HCT116 (cell line): ENCODE results near the gene NIN. TPM values are rescaled to one million over a fixed set of nuclear protein-coding genes. Genes with fewer than 3 reads are reported as not detected.

Source experiments
- ATAC-seq: fragments of 200-7000 bp; cut with Tn5 transposase; 2 replicates; pipeline ENCODE4 v1.9.1; 2020; ENCODE audit warnings: mild to moderate bottlenecking, moderate library complexity
- BruUV-seq: library from RNA; stranded (reverse); fragments of 400-500 nt; replicated peaks from 2 replicates; lab custom pipeline; 2021; lab: Mats Ljungman, UMichigan
- CTCF ChIA-PET: fragments of 300-600 bp; sonication (Branson Sonifier 250); formaldehyde crosslinking; loops from one replicate; lab custom pipeline; 2021; ENCODE audit warnings: antibody characterized with exemption; lab: Charles Lee
- POLR2A ChIA-PET: fragments of 300-600, 350-600 bp; sonication (Branson Sonifier 250); formaldehyde crosslinking; loops from one replicate; lab custom pipeline; 2021; ENCODE audit warnings: antibody characterized with exemption; lab: Charles Lee
- RAD21 ChIA-PET, 2 experiments: fragments of 300-600 bp; sonication (Branson Sonifier 250); formaldehyde crosslinking; loops; one replicate each; lab custom pipeline; 2023; ENCODE audit warnings: low total read pairs in 2 of 2; ENCODE audit not compliant: uncharacterized antibody in 2 of 2, unreplicated experiment in 2 of 2, low non-redundant PET in 1 of 2; lab: Charles Lee
- DNase-seq: peaks from one replicate; pipeline ENCODE4 v3.0.0-alpha.2; 2010; ENCODE audit warnings: low read depth, low spot score
- H2AFZ ChIP-seq: fragments of 200-600 bp; shearing (Covaris generic), sonication (generic); 2 replicates; pipeline ENCODE4 v1.6.1; 2017; ENCODE audit warnings: low read depth, mixed run types, mixed read lengths, antibody characterized with exemption, low read length; ENCODE audit not compliant: poor library complexity, severe bottlenecking
- H3K27ac ChIP-seq: 2 replicates; pipeline ENCODE4 v1.5.1; 2012; ENCODE audit warnings: low read depth, low read length
- H3K27me3 ChIP-seq: fragments of 200-600 bp; sonication (generic); 2 replicates; pipeline ENCODE4 v1.6.1; 2016; ENCODE audit warnings: mixed run types, low read length, mixed read lengths; ENCODE audit not compliant: insufficient read depth
- H3K36me3 ChIP-seq, 2 experiments: fragments of 200-500 bp in 1 of 2; fragments of 200-600 bp in 1 of 2; sonication (Bioruptor generic) in 1 of 2; sonication (generic) in 1 of 2; 2 replicates each; pipeline versions ENCODE4 v1.5.1 to v1.6.1; 2014 to 2016; ENCODE audit warnings: low read length in 2 of 2, inconsistent platforms in 1 of 2, mixed read lengths in 1 of 2, mixed run types in 1 of 2; ENCODE audit not compliant: insufficient read depth in 2 of 2, control insufficient read depth in 1 of 2
- H3K4me1 ChIP-seq, 2 experiments: fragments of 200-600 bp in 1 of 2; sonication (generic) in 1 of 2; 2 replicates each; pipeline versions ENCODE4 v1.5.1 to v1.6.1; 2012 to 2017; ENCODE audit warnings: low read length in 2 of 2, inconsistent platforms in 1 of 2, mild to moderate bottlenecking in 1 of 2, mixed read lengths in 1 of 2, mixed run types in 1 of 2, moderate library complexity in 1 of 2; ENCODE audit not compliant: insufficient read depth in 2 of 2, control insufficient read depth in 1 of 2
- H3K4me2 ChIP-seq: fragments of 200-600 bp; sonication (generic); 2 replicates; pipeline ENCODE4 v1.6.1; 2017; ENCODE audit warnings: mixed run types, low read length, mixed read lengths
- H3K4me3 ChIP-seq, 2 experiments: fragments of 200-600 bp in 1 of 2; sonication (generic) in 1 of 2; replicated peaks in 1 of 2; 2 replicates each; pipeline ENCODE4 v1.5.1; 2011 to 2016; ENCODE audit warnings: low read length in 2 of 2, control low read depth in 1 of 2, low read depth in 1 of 2, mild to moderate bottlenecking in 1 of 2, mixed read lengths in 1 of 2, mixed run types in 1 of 2
- H3K79me2 ChIP-seq: fragments of 200-600 bp; sonication (generic); 2 replicates; pipeline ENCODE4 v1.6.1; 2017; ENCODE audit warnings: mild to moderate bottlenecking, mixed run types, low read length, moderate library complexity, mixed read lengths; ENCODE audit not compliant: insufficient read depth
- H3K9ac ChIP-seq: fragments of 200-600 bp; sonication (generic); 2 replicates; pipeline ENCODE4 v1.6.1; 2016; ENCODE audit warnings: low read length, mixed read lengths
- H3K9me2 ChIP-seq: fragments of 200-600 bp; sonication (generic), shearing (Covaris generic); 2 replicates; pipeline ENCODE4 v1.6.1; 2017; ENCODE audit warnings: mixed run types, mild to moderate bottlenecking, moderate library complexity; ENCODE audit not compliant: insufficient read depth
- H3K9me3 ChIP-seq, 2 experiments: fragments of 200-500 bp in 1 of 2; fragments of 200-600 bp in 1 of 2; sonication (Bioruptor generic) in 1 of 2; sonication (generic) in 1 of 2; 2 replicates each; pipeline ENCODE4 v1.6.1; 2014 to 2017; ENCODE audit warnings: low read length in 2 of 2, mixed read lengths in 2 of 2, inconsistent platforms in 1 of 2, low read depth in 1 of 2, mild to moderate bottlenecking in 1 of 2, mixed run types in 1 of 2, moderate library complexity in 1 of 2; ENCODE audit not compliant: control insufficient read depth in 1 of 2, insufficient read depth in 1 of 2
- H4K20me1 ChIP-seq: fragments of 200-600 bp; sonication (generic), shearing (Covaris generic); 2 replicates; pipeline ENCODE4 v1.6.1; 2017; ENCODE audit warnings: mixed run types, mild to moderate bottlenecking, moderate library complexity; ENCODE audit not compliant: insufficient read depth
- CBX3 ChIP-seq: IDR thresholded peaks from 2 replicates; pipeline ENCODE4 v1.6.1; 2012; ENCODE audit warnings: low read depth
- CEBPB ChIP-seq: IDR thresholded peaks from 2 replicates; pipeline ENCODE4 v1.6.1; 2012; ENCODE audit warnings: low read depth
- EGR1 ChIP-seq: IDR thresholded peaks from 2 replicates; pipeline ENCODE4 v1.6.1; 2012; ENCODE audit warnings: low read depth
- ELF1 ChIP-seq: IDR thresholded peaks from 2 replicates; pipeline ENCODE4 v1.6.1; 2012; ENCODE audit warnings: low read depth, borderline replicate concordance
- FOSL1 ChIP-seq: IDR thresholded peaks from 2 replicates; pipeline ENCODE4 v1.6.1; 2012; ENCODE audit warnings: low read depth
- JUND ChIP-seq: IDR thresholded peaks from 2 replicates; pipeline ENCODE4 v1.6.1; 2012
- POLR2AphosphoS5 ChIP-seq: IDR thresholded peaks from 2 replicates; pipeline ENCODE4 v1.6.1; 2011; ENCODE audit warnings: mild to moderate bottlenecking, low read depth, low read length, moderate library complexity
- RAD21 ChIP-seq: IDR thresholded peaks from 2 replicates; pipeline ENCODE4 v1.6.1; 2012; ENCODE audit warnings: low read depth, mild to moderate bottlenecking
- SP1 ChIP-seq: IDR thresholded peaks from 2 replicates; pipeline ENCODE4 v1.6.1; 2012; ENCODE audit warnings: low read depth
- SRF ChIP-seq: IDR thresholded peaks from 2 replicates; pipeline ENCODE4 v1.6.1; 2012; ENCODE audit warnings: low read depth
- TCF7L2 ChIP-seq: IDR thresholded peaks from 2 replicates; pipeline ENCODE4 v1.7.0; 2011; ENCODE audit warnings: borderline replicate concordance, inconsistent platforms; ENCODE audit not compliant: insufficient read depth, insufficient read length; ENCODE audit errors: extremely low read depth
- YY1 ChIP-seq: IDR thresholded peaks from 2 replicates; pipeline ENCODE4 v1.6.1; 2011; ENCODE audit warnings: low read length, low read depth, moderate library complexity, mild to moderate bottlenecking; ENCODE audit not compliant: insufficient replicate concordance; ENCODE audit errors: extremely low read depth
- ZFX ChIP-seq: fragments of 450-650 bp; IDR thresholded peaks from 2 replicates; pipeline ENCODE4 v1.6.1; 2017
- ZNF274 ChIP-seq: fragments of 200-500 bp; sonication (Bioruptor generic); IDR thresholded peaks from 2 replicates; pipeline ENCODE4 v1.6.1; 2014; ENCODE audit warnings: mild to moderate bottlenecking, low read depth, low read length, inconsistent platforms
- intact Hi-C: fragments of 100-400 bp; cut with micrococcal nuclease; formaldehyde crosslinking; loops from 2 replicates; pipeline ENCODE4 v1.10.0; 2022
- total RNA-seq: library from RNA; stranded (reverse); gene quantifications from one replicate; pipeline ENCODE4 v1.2.1, GENCODE V29; 2021; ENCODE audit not compliant: unreplicated experiment
- TF ChIP-seq, protein P1 (sequence below): IDR thresholded peaks from 2 replicates; pipeline ENCODE4 v1.6.1; 2012
- TF ChIP-seq, protein P2 (sequence below): IDR thresholded peaks from 2 replicates; pipeline ENCODE4 v1.6.1; 2012
- TF ChIP-seq, protein P3 (sequence below): IDR thresholded peaks from 2 replicates; pipeline ENCODE4 v1.6.1; 2011; ENCODE audit warnings: mild to moderate bottlenecking, low read length, moderate library complexity; ENCODE audit not compliant: insufficient replicate concordance; ENCODE audit errors: extremely low read depth
- TF ChIP-seq, protein P4 (sequence below), 3 experiments: fragments of 200-600 bp in 1 of 3; sonication (generic) in 1 of 3; IDR thresholded peaks in 2 of 3; conservative IDR thresholded peaks in 1 of 3; 2 replicates each; pipeline ENCODE4 v1.5.1; 2012 to 2017; ENCODE audit warnings: low read depth in 2 of 3, low read length in 2 of 3, antibody characterized with exemption in 1 of 3, borderline replicate concordance in 1 of 3, control low read depth in 1 of 3, mild to moderate bottlenecking in 1 of 3, mixed read lengths in 1 of 3, mixed run types in 1 of 3, moderate library complexity in 1 of 3; ENCODE audit not compliant: insufficient read depth in 1 of 3
- TF ChIP-seq, protein P5 (sequence below): IDR thresholded peaks from 2 replicates; pipeline ENCODE4 v1.6.1; 2012; ENCODE audit warnings: low read depth

Gene NIN
- total RNA-seq, 1 experiment from 2014 or later, result 39.6 TPM

DNA sequence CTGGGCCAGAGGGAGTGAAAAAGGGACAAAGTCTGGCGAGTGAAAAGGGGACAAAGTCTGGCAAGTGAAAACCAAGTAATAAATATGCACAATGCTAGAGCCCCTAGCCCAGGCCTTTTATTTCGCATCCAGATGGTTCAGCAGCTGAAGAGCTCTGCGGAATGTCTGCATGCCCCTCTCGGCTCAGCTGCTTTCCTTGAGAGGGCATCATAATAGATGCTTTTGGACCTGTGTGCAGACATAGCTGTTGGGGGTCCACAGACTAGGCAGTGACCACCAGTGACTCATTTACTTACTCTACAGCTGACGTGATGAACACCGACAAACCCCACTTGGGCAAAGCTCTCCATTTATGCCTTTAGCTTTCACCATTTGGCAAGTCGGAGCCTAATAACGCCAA, 4.3 kb downstream of the NIN start:
- ChIA-PET CTCF (interaction anchor here (3.2 kb wide), 1 partner anchor 34 kb away, joined by 10 read pairs; no protein-coding TSS in a partner anchor), RAD21 (no interaction called here), POLR2A (no interaction called here)
- DNase-seq (no peak), ATAC-seq (no peak)
- Histone ChIP-seq H3K4me2 (no peak overlapping the region), H3K9me2 (no peaks in the 10 kb centered on the region), H3K9me3 (no peaks in the 10 kb centered on the region), H3K79me2 (peaks cover 74% of the 10 kb centered on the region), H4K20me1 (no peaks in the 10 kb centered on the region; the same call in 1 of the 2 replicates), H3K27ac (no peak overlapping the region), H3K4me1 (peaks cover 7 to 15% of the 10 kb centered on the region in 2 experiments), H3K36me3 (no peaks in the 10 kb centered on the region), H3K27me3 (no peaks in the 10 kb centered on the region), H2AFZ (no peak overlapping the region), H3K4me3 (no peak overlapping the region), H3K9ac (no peak overlapping the region)
- BruUV-seq, result no TSS peak
- TF ChIP-seq ELF1, result no peak
- no peak for TF ChIP-seq TCF7L2
- no peak for TF ChIP-seq YY1
- no peak for TF ChIP-seq POLR2AphosphoS5
- TF ChIP-seq, protein P1, sequence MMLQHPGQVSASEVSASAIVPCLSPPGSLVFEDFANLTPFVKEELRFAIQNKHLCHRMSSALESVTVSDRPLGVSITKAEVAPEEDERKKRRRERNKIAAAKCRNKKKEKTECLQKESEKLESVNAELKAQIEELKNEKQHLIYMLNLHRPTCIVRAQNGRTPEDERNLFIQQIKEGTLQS, result no peak
- TF ChIP-seq CBX3, result no peak
- no peak for TF ChIP-seq RAD21
- TF ChIP-seq, protein P2, sequence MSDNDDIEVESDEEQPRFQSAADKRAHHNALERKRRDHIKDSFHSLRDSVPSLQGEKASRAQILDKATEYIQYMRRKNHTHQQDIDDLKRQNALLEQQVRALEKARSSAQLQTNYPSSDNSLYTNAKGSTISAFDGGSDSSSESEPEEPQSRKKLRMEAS, result no peak
- TF ChIP-seq SP1, result no peak
- no peak for TF ChIP-seq CEBPB
- TF ChIP-seq ZNF274, result no peak
- TF ChIP-seq EGR1, result no peak
- no peak for TF ChIP-seq FOSL1
- no peak for TF ChIP-seq ZFX
- TF ChIP-seq, protein P3, sequence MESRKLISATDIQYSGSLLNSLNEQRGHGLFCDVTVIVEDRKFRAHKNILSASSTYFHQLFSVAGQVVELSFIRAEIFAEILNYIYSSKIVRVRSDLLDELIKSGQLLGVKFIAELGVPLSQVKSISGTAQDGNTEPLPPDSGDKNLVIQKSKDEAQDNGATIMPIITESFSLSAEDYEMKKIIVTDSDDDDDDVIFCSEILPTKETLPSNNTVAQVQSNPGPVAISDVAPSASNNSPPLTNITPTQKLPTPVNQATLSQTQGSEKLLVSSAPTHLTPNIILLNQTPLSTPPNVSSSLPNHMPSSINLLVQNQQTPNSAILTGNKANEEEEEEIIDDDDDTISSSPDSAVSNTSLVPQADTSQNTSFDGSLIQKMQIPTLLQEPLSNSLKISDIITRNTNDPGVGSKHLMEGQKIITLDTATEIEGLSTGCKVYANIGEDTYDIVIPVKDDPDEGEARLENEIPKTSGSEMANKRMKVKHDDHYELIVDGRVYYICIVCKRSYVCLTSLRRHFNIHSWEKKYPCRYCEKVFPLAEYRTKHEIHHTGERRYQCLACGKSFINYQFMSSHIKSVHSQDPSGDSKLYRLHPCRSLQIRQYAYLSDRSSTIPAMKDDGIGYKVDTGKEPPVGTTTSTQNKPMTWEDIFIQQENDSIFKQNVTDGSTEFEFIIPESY, result no peak
- no peak for TF ChIP-seq SRF
- TF ChIP-seq, protein P4, sequence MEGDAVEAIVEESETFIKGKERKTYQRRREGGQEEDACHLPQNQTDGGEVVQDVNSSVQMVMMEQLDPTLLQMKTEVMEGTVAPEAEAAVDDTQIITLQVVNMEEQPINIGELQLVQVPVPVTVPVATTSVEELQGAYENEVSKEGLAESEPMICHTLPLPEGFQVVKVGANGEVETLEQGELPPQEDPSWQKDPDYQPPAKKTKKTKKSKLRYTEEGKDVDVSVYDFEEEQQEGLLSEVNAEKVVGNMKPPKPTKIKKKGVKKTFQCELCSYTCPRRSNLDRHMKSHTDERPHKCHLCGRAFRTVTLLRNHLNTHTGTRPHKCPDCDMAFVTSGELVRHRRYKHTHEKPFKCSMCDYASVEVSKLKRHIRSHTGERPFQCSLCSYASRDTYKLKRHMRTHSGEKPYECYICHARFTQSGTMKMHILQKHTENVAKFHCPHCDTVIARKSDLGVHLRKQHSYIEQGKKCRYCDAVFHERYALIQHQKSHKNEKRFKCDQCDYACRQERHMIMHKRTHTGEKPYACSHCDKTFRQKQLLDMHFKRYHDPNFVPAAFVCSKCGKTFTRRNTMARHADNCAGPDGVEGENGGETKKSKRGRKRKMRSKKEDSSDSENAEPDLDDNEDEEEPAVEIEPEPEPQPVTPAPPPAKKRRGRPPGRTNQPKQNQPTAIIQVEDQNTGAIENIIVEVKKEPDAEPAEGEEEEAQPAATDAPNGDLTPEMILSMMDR (IDR thresholded peaks at IDR 0.05 in 2 of 3, conservative IDR thresholded peaks at IDR 0.05 in 1 of 3; ENCODE audit: borderline replicate concordance in 1 of 3, insufficient read depth in 1 of 3, low read depth in 2 of 3, low read length in 2 of 3), result no peak
- no peak for TF ChIP-seq JUND
- TF ChIP-seq, protein P5, sequence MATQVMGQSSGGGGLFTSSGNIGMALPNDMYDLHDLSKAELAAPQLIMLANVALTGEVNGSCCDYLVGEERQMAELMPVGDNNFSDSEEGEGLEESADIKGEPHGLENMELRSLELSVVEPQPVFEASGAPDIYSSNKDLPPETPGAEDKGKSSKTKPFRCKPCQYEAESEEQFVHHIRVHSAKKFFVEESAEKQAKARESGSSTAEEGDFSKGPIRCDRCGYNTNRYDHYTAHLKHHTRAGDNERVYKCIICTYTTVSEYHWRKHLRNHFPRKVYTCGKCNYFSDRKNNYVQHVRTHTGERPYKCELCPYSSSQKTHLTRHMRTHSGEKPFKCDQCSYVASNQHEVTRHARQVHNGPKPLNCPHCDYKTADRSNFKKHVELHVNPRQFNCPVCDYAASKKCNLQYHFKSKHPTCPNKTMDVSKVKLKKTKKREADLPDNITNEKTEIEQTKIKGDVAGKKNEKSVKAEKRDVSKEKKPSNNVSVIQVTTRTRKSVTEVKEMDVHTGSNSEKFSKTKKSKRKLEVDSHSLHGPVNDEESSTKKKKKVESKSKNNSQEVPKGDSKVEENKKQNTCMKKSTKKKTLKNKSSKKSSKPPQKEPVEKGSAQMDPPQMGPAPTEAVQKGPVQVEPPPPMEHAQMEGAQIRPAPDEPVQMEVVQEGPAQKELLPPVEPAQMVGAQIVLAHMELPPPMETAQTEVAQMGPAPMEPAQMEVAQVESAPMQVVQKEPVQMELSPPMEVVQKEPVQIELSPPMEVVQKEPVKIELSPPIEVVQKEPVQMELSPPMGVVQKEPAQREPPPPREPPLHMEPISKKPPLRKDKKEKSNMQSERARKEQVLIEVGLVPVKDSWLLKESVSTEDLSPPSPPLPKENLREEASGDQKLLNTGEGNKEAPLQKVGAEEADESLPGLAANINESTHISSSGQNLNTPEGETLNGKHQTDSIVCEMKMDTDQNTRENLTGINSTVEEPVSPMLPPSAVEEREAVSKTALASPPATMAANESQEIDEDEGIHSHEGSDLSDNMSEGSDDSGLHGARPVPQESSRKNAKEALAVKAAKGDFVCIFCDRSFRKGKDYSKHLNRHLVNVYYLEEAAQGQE, result no peak
- intact Hi-C loops, result no loop called here
